Heart left ventricle (tissue), 16 donors: ENCODE data around the gene MAPK4. TPM values are rescaled to one million over a fixed set of nuclear protein-coding genes. Genes with fewer than 3 reads are reported as not detected.
A peak's percentile ranks its signal among the peaks of the same experiment; 100 is the strongest.

Source experiments
- ATAC-seq, 4 donors: fragments of 200-7000 bp; cut with Tn5 transposase; one replicate each; pipeline ENCODE4 v1.9.1; 2020 to 2022; ENCODE audit warnings: moderate library complexity in 4 of 4, mild to moderate bottlenecking in 3 of 4, moderate number of reproducible peaks in 1 of 4
- DNase-seq, 5 donors: peaks; one replicate each; pipeline ENCODE4 v3.0.0-alpha.2; 2020
- H3K27ac ChIP-seq, 12 donors: fragments of 200-600 bp; sonication (generic) in 4 of 12; one replicate each; pipeline versions ENCODE4 v1.5.0 to v1.8.0; 2016 to 2022; ENCODE audit warnings: mild to moderate bottlenecking in 2 of 12
- H3K27me3 ChIP-seq, 9 donors: fragments of 200-600 bp; sonication (generic) in 2 of 9; one replicate each; pipeline versions ENCODE4 v1.5.1 to v1.8.0; 2016 to 2022; ENCODE audit warnings: mild to moderate bottlenecking in 3 of 9
- H3K36me3 ChIP-seq, 9 donors: fragments of 200-600 bp; sonication (generic) in 2 of 9; one replicate each; pipeline versions ENCODE4 v1.5.0 to v1.8.0; 2018 to 2022; ENCODE audit warnings: mild to moderate bottlenecking in 2 of 9
- H3K4me1 ChIP-seq, 12 donors: fragments of 200-600 bp; sonication (generic) in 4 of 12; one replicate each; pipeline versions ENCODE4 v1.5.0 to v1.8.0; 2016 to 2022; ENCODE audit warnings: mild to moderate bottlenecking in 3 of 12
- H3K4me3 ChIP-seq, 12 donors: fragments of 200-600 bp; sonication (generic) in 4 of 12; one replicate each; pipeline versions ENCODE4 v1.5.0 to v1.8.0; 2017 to 2022; ENCODE audit warnings: mild to moderate bottlenecking in 9 of 12, moderate library complexity in 4 of 12
- H3K9me3 ChIP-seq, 12 donors: fragments of 200-600 bp; sonication (generic) in 4 of 12; one replicate each; pipeline versions ENCODE4 v1.5.0 to v1.8.0; 2016 to 2022; ENCODE audit warnings: mild to moderate bottlenecking in 1 of 12
- CTCF ChIP-seq, 12 donors: fragments of 200-600 bp; sonication (generic) in 4 of 12; IDR thresholded peaks; one replicate each; pipeline versions ENCODE4 v1.5.0 to v1.8.0; 2018 to 2022; ENCODE audit warnings: antibody characterized with exemption in 12 of 12, mild to moderate bottlenecking in 5 of 12
- POLR2A ChIP-seq, 2 donors: fragments of 450-650 bp; IDR thresholded peaks; one replicate each; pipeline ENCODE4 v1.6.1; 2017; ENCODE audit warnings: antibody characterized with exemption in 2 of 2, mild to moderate bottlenecking in 2 of 2, moderate library complexity in 2 of 2
- WGBS, 4 donors: extraction: QIAGEN DNeasy Blood & Tissue Kit in 2 of 4; methylation state at CpG; one replicate each; pipeline versions ENCODE4 v1.1.5 to v1.1.7; 2013 to 2018; 5-methylcytosine and 5-hydroxymethylcytosine counted together
- intact Hi-C, 10 donors: fragments of 100-400 bp; cut with DNase I; formaldehyde crosslinking; loops; one replicate each; pipeline versions ENCODE4 v1.11.1 to v1.14.2; 2022
- polyA plus RNA-seq, 2 donors: library from polyadenylated mRNA; stranded (reverse); fragments of 200-250 nt; gene quantifications; one replicate each; pipeline ENCODE4 v1.2.3, GENCODE V29; 2013
- total RNA-seq, 9 donors: library from RNA; depleted of rRNA in 2 of 9; stranded (reverse); fragments of >200 nt in 2 of 9; fragmentation: NEBNext Ultra II Directional in 3 of 9; extraction: Animal tissue kit (Norgen Biotek cat#: 25700) in 3 of 9; gene quantifications; one replicate each; pipeline versions ENCODE4 v1.1.0 to v1.2.4, GENCODE V29; 2016 to 2023
- donor health status: ischemic (EF 13 %, LVEDD 7.1; RV severe dilation, severe dysfunction).
- donor health status: healthy with polysubstance abuse.
- donor health status: DM: no; HTN: yes; CAD: no.
- donor health status: DM: no; HTN: no; CAD: no.
- donor health status: ischemic (EF 25% LVEDD 6.9; RV normal size, moderate dysfunction).
- donor health status: ischemic (EF 25% LVEDD 5.7; RV mildly dilated, moderate dysfunction).
- donor health status: healthy.
- donor health status: DM: yes; HTN: yes; CAD: no.
- donor health status: ischemic (EF 35%, LVEDD 5.7; RV mildly dilated, moderate dysfunction).
- donor health status: nonischemic (EF 11% LVEDD 7.7; RV severe dilation, severe dysfunction).
- donor health status: DM: yes; HTN: yes; CAD: no.
- donor health status: PGD.
- donor health status: ischemic (EF 29% LVEDD 5.4; RV normal size, mild dysfunction).
- donor health status: nonischemic (EF 23%, LVEDD 6.1; RV moderate dilation, normal function).

MAPK4 gene
- total and polyA plus RNA-seq, 11 donors: 8.5 to 169 (median 30.1) TPM

GRCh38 chr18:50627594-50628532 is 68.0 kb downstream of the MAPK4 start:
- TF ChIP-seq POLR2A (IDR thresholded peaks at IDR 0.05) (no peak), CTCF (IDR thresholded peaks at IDR 0.05) (no peak)
- Histone ChIP-seq H3K27me3 (no peaks in the 10 kb centered on the region), H3K36me3 (no peaks in the 10 kb centered on the region), H3K27ac (peak overlapping the region in 6 of 12 donors; percentile 13 to 56 (median 44)), H3K4me1 (peaks cover 0 to 18% (median 7%) of the 10 kb centered on the region in 12 donors), H3K4me3 (no peak overlapping the region), H3K9me3 (no peaks in the 10 kb centered on the region)
- 64 to 84% (median 73%) methylated on average over 16 of the region's 16 CpGs for WGBS, 4 donors
- ATAC-seq (peak in 1 of 4 donors; percentile 31), DNase-seq (no peak)
- intact Hi-C loops: no loop called here

GRCh38 chr18:50628533-50628905 is 68.6 kb downstream of the MAPK4 start:
- Histone ChIP-seq H3K9me3 (no peaks in the 10 kb centered on the region), H3K36me3 (no peaks in the 10 kb centered on the region), H3K4me1 (peaks cover 0 to 18% (median 7%) of the 10 kb centered on the region in 12 donors), H3K27me3 (no peaks in the 10 kb centered on the region), H3K27ac (peak overlapping the region in 6 of 12 donors; percentile 22 to 61 (median 48)), H3K4me3 (no peak overlapping the region)
- TF ChIP-seq POLR2A (IDR thresholded peaks at IDR 0.05): no peak
- TF ChIP-seq CTCF (IDR thresholded peaks at IDR 0.05): no peak
- WGBS, 4 donors: 42 to 59% (median 57%) methylated on average over 2 of the region's 2 CpGs
- ATAC-seq (no peak), DNase-seq (no peak)
- intact Hi-C loops: no loop called here

GRCh38 chr18:50629148-50629631 is 69.3 kb downstream of the MAPK4 start:
- no peak for ATAC-seq
- H3K27ac ChIP-seq: peak overlapping the region in 3 of 12 donors; percentile 22 to 61 (median 26)

More at GRCh38 chr18:50629148-50629631, 69.3 kb downstream of the MAPK4 start:
- Histone ChIP-seq H3K36me3 (no peaks in the 10 kb centered on the region), H3K4me1 (peaks cover 0 to 18% (median 7%) of the 10 kb centered on the region in 12 donors), H3K27me3 (no peaks in the 10 kb centered on the region), H3K9me3 (no peaks in the 10 kb centered on the region), H3K4me3 (no peak overlapping the region)
- no peak for TF ChIP-seq CTCF (IDR thresholded peaks at IDR 0.05)
- no peak for TF ChIP-seq POLR2A (IDR thresholded peaks at IDR 0.05)
- WGBS, 4 donors: 78 to 86% (median 81%) methylated on average over 5 of the region's 5 CpGs
- intact Hi-C loops: no loop called here
- DNase-seq: no peak
